NT2/D1 (cell line): ENCODE results near the gene CNTN5.

Source experiments
- SUZ12 ChIP-seq: IDR thresholded peaks from 2 replicates; pipeline ENCODE4 v1.6.1; 2011; ENCODE audit not compliant: insufficient read length, insufficient read depth; ENCODE audit errors: extremely low read depth
- YY1 ChIP-seq: IDR thresholded peaks from 2 replicates; pipeline ENCODE4 v1.6.1; 2011; ENCODE audit not compliant: insufficient read length, insufficient read depth
- ZNF274 ChIP-seq: IDR thresholded peaks from 2 replicates; pipeline ENCODE4 v1.6.1; 2011; ENCODE audit warnings: mild to moderate bottlenecking, low read depth, low read length

- TF ChIP-seq ZNF274, result no peak
- no peak for TF ChIP-seq YY1
- no peak for TF ChIP-seq SUZ12
Observed at GRCh38 chr11:100151944-100152343, 1131.2 kb downstream of the CNTN5 start.
